Activated T-helper 1 cell treated with anti-CD3 and anti-CD28 coated beads, Interleukin-2, amount 50 U/mL, for 16 hours (primary cell): ENCODE data around the gene KBTBD12.
"Not testable (repeated sequence)": the region's sequence is repeated elsewhere in the genome, so short reads cannot be mapped to it uniquely, and the experiment has no call there.

Experiments
- DNase-seq, 2 donors: peaks; one replicate each; pipeline ENCODE4 v3.0.0-alpha.2; 2020; ENCODE audit warnings: low read depth in 1 of 2, low spot score in 1 of 2

Gene KBTBD12

GRCh38 chr3:127903611-127904375, 11.2 kb upstream of the KBTBD12 start:
- no peak for DNase-seq

- DNase-seq = no peak
Observed at GRCh38 chr3:127905556-127905955, 9.5 kb upstream of the KBTBD12 start.

- not testable (repeated sequence) for DNase-seq
Observed at GRCh38 chr3:127906653-127907052, 8.4 kb upstream of the KBTBD12 start.

- no peak for DNase-seq
Observed at GRCh38 chr3:127908202-127908601, 6.8 kb upstream of the KBTBD12 start.

- no peak for DNase-seq
Observed at GRCh38 chr3:127908951-127909350, 6.1 kb upstream of the KBTBD12 start.

GRCh38 chr3:127909646-127910045, 5.4 kb upstream of the KBTBD12 start:
- DNase-seq = no peak

- no peak for DNase-seq
Observed at GRCh38 chr3:127911421-127911931, 3.6 kb upstream of the KBTBD12 start.

GRCh38 chr3:127913841-127914240, 1.2 kb upstream of the KBTBD12 start:
- not testable (repeated sequence) for DNase-seq

GRCh38 chr3:127914584-127914983, 448 bp upstream of the KBTBD12 start:
- DNase-seq = no peak

- no peak for DNase-seq
Observed at GRCh38 chr3:127915937-127916493, 983 bp downstream of the KBTBD12 start.

- DNase-seq = no peak
Observed at GRCh38 chr3:127920738-127921137, 5.7 kb downstream of the KBTBD12 start.

- DNase-seq = no peak
Observed at GRCh38 chr3:127923611-127924010, 8.6 kb downstream of the KBTBD12 start.

GRCh38 chr3:127925384-127925783, 10.4 kb downstream of the KBTBD12 start:
- no peak for DNase-seq

- no peak for DNase-seq
Observed at GRCh38 chr3:127927829-127928604, 13.0 kb downstream of the KBTBD12 start.

GRCh38 chr3:127929818-127930413, 14.9 kb downstream of the KBTBD12 start:
- DNase-seq = no peak

- no peak for DNase-seq
Observed at GRCh38 chr3:127933396-127933795, 18.4 kb downstream of the KBTBD12 start.

GRCh38 chr3:127938800-127939199, 23.8 kb downstream of the KBTBD12 start:
- DNase-seq = no peak

- no peak for DNase-seq
Observed at GRCh38 chr3:127940116-127940515, 25.1 kb downstream of the KBTBD12 start.

GRCh38 chr3:127942613-127943012, 27.6 kb downstream of the KBTBD12 start:
- DNase-seq = no peak

- no peak for DNase-seq
Observed at GRCh38 chr3:127948211-127948610, 33.2 kb downstream of the KBTBD12 start.

GRCh38 chr3:127949446-127950055, 34.5 kb downstream of the KBTBD12 start:
- no peak for DNase-seq
